ENCODE measurements around the gene NFATC1. TPM values are rescaled to one million over a fixed set of nuclear protein-coding genes. Genes with fewer than 3 reads are reported as not detected.

NFATC1 gene
- total RNA-seq, 1 donor from 2014 or later: 6.1 TPM

GRCh38 chr18:79397247-79397829 is 1.6 kb downstream of the NFATC1 start:
- Mint-ChIP-seq H3K9me3 (no peaks in the 10 kb centered on the region), H3K36me3 (no peaks in the 10 kb centered on the region), H3K4me1 (ENCODE audit: unreplicated experiment) (peaks cover 9% of the 10 kb centered on the region), H3K27me3 (peaks cover 53% of the 10 kb centered on the region), H3K27ac (no peak overlapping the region), H3K4me3 (no peak overlapping the region)
- DNase-seq (ENCODE audit: extremely low spot score, unreplicated experiment): no peak
- no peak for TF ChIP-seq CTCF (conservative IDR thresholded peaks at IDR 0.05)

- H3K4me1 Mint-ChIP-seq (ENCODE audit: unreplicated experiment): peaks cover 15% of the 10 kb centered on the region
- peak overlapping the region; percentile 78 for H3K4me3 Mint-ChIP-seq
- H3K9me3 Mint-ChIP-seq: no peaks in the 10 kb centered on the region
- H3K27ac Mint-ChIP-seq: peak overlapping the region; percentile 71
- no peaks in the 10 kb centered on the region for H3K36me3 Mint-ChIP-seq
- peaks cover 48% of the 10 kb centered on the region for H3K27me3 Mint-ChIP-seq
- DNase-seq (ENCODE audit: extremely low spot score, unreplicated experiment): no peak
- no peak for TF ChIP-seq CTCF (conservative IDR thresholded peaks at IDR 0.05)
These were observed 2.4 kb downstream of the NFATC1 start for GRCh38 chr18:79397830-79398761.

GRCh38 chr18:79399275-79400081 is 3.7 kb downstream of the NFATC1 start:
- H3K4me1 Mint-ChIP-seq (ENCODE audit: unreplicated experiment): peaks cover 19% of the 10 kb centered on the region
- H3K9me3 Mint-ChIP-seq: no peaks in the 10 kb centered on the region
- peak overlapping the region; percentile 78 for H3K4me3 Mint-ChIP-seq
- no peak for TF ChIP-seq CTCF (conservative IDR thresholded peaks at IDR 0.05)
- DNase-seq (ENCODE audit: extremely low spot score, unreplicated experiment): no peak
- H3K27me3 Mint-ChIP-seq: peaks cover 45% of the 10 kb centered on the region
- peak overlapping the region; percentile 71 for H3K27ac Mint-ChIP-seq
- H3K36me3 Mint-ChIP-seq: no peaks in the 10 kb centered on the region

GRCh38 chr18:79400091-79400590 is 4.4 kb downstream of the NFATC1 start:
- peaks cover 22% of the 10 kb centered on the region for H3K4me1 Mint-ChIP-seq (ENCODE audit: unreplicated experiment)
- no peaks in the 10 kb centered on the region for H3K36me3 Mint-ChIP-seq
- peak; percentile 13 for TF ChIP-seq CTCF (conservative IDR thresholded peaks at IDR 0.05)
- no peak overlapping the region for H3K27ac Mint-ChIP-seq
- no peak overlapping the region for H3K4me3 Mint-ChIP-seq
- no peak for DNase-seq (ENCODE audit: extremely low spot score, unreplicated experiment)
- H3K27me3 Mint-ChIP-seq: peaks cover 40% of the 10 kb centered on the region
- H3K9me3 Mint-ChIP-seq: no peaks in the 10 kb centered on the region

- Mint-ChIP-seq H3K27ac (peak overlapping the region; percentile 55), H3K27me3 (peaks cover 40% of the 10 kb centered on the region), H3K9me3 (no peaks in the 10 kb centered on the region), H3K4me1 (ENCODE audit: unreplicated experiment) (peaks cover 23% of the 10 kb centered on the region), H3K4me3 (peak overlapping the region; percentile 82), H3K36me3 (no peaks in the 10 kb centered on the region)
- no peak for DNase-seq (ENCODE audit: extremely low spot score, unreplicated experiment)
- no peak for TF ChIP-seq CTCF (conservative IDR thresholded peaks at IDR 0.05)
These were observed 5.1 kb downstream of the NFATC1 start for GRCh38 chr18:79400591-79401381.

Measured in type B pancreatic cell (in vitro differentiated cells).